ENCODE results near the gene PRKAA1. TPM values are rescaled to one million over a fixed set of nuclear protein-coding genes. Genes with fewer than 3 reads are reported as not detected.

PRKAA1 gene
- total and polyA plus RNA-seq, 2 of the 13 experiments (the other 11 are each of a cell fraction or from before 2014, with no cell fraction given) = 36.6 to 58.0 TPM

DNA sequence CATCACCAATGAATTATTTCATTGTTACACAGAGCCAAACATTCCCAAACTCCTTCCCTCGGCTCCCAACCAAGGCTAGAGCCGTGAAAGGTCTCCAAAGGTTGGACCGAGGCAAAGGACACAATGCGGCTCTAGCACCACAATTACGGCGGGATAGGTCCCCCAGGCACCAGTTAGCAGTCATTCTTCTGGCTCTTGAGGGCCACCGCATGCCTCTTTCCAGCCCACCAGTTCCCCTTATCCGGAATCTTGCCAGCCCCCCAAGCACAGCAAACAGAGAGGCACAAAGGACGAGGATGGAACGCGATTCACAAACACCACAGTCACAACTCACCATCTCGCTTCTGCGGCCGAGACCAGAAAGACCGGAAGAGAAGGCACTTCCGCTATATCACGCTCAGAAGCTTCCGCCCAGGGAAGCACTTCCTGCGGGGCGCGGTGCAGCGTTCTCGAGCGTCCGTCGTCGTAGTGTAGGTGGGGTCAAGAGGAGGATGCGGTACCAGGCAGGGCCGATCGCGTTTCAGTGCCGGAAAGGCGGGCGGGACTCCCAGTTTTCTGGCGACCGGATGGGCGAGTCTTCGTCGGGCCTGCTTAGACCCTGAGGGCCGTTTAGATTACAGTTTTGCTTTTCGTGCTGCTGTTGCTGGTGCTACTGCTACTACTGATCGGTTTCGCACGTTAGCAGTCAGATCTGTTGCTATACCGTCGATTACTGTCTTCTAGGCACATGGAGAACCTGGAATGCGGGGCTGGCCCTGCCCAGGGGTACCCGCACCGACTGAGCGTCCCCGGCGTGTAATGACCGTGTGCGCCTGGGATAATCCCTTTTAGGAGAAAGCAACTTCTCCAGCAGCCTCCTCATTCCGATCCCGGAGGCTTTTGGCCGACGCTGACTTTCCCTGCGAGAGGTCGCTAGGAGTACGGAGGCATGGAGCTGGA, 36.9 kb upstream of the PRKAA1 start, which contains the start of gene RPL37 (continued):
- TF ChIP-seq ZNF790 (CRISPR knock-in tag; IDR thresholded peaks at IDR 0.05; ENCODE audit: borderline replicate concordance) = peak; percentile 43; the same call in 1 of the 2 replicates
- peak; percentile 89 for TF ChIP-seq ZNF776 (CRISPR knock-in tag; IDR thresholded peaks at IDR 0.05)
- TF ChIP-seq ZNF777 (CRISPR knock-in tag; IDR thresholded peaks at IDR 0.05) = peak; percentile 62
- peak; percentile 100 for TF ChIP-seq POLR2AphosphoS5 (IDR thresholded peaks at IDR 0.05; ENCODE audit: low read depth, low read length)
- TF ChIP-seq ZNF44 (CRISPR knock-in tag; IDR thresholded peaks at IDR 0.05) = no peak
- TF ChIP-seq, protein P1, sequence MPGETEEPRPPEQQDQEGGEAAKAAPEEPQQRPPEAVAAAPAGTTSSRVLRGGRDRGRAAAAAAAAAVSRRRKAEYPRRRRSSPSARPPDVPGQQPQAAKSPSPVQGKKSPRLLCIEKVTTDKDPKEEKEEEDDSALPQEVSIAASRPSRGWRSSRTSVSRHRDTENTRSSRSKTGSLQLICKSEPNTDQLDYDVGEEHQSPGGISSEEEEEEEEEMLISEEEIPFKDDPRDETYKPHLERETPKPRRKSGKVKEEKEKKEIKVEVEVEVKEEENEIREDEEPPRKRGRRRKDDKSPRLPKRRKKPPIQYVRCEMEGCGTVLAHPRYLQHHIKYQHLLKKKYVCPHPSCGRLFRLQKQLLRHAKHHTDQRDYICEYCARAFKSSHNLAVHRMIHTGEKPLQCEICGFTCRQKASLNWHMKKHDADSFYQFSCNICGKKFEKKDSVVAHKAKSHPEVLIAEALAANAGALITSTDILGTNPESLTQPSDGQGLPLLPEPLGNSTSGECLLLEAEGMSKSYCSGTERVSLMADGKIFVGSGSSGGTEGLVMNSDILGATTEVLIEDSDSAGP (CRISPR knock-in tag; IDR thresholded peaks at IDR 0.05; ENCODE audit: borderline replicate concordance) = peak; percentile 97
- TF ChIP-seq NFKBIZ (CRISPR knock-in tag; IDR thresholded peaks at IDR 0.05) = 0 out of 2 replicates have a peak, but pooled peaks have one; percentile 57
- TF ChIP-seq ZNF225 (CRISPR knock-in tag; IDR thresholded peaks at IDR 0.05) = peak; percentile 88; the same call in 1 of the 2 replicates
- TF ChIP-seq ZNF20 (CRISPR knock-in tag; IDR thresholded peaks at IDR 0.05) = peak; percentile 78; the same call in 1 of the 2 replicates
- TF ChIP-seq KLF15 (CRISPR knock-in tag; IDR thresholded peaks at IDR 0.05; ENCODE audit: borderline replicate concordance) = no peak; the same call in 1 of the 2 replicates
- TF ChIP-seq ZNF224 (CRISPR knock-in tag; IDR thresholded peaks at IDR 0.05) = peak; percentile 76; the same call in 1 of the 2 replicates
- peak; percentile 97; the same call in 1 of the 2 replicates for TF ChIP-seq SMAD1 (CRISPR knock-in tag; IDR thresholded peaks at IDR 0.05; ENCODE audit: borderline replicate concordance, low read depth)
- no peak for TF ChIP-seq SP1 (IDR thresholded peaks at IDR 0.05)
- TF ChIP-seq SP1 (CRISPR knock-in tag; IDR thresholded peaks at IDR 0.05) = peak; percentile 95
- peak; percentile 22; the same call in 1 of the 2 replicates for TF ChIP-seq ZNF598 (CRISPR knock-in tag; IDR thresholded peaks at IDR 0.05; ENCODE audit: borderline replicate concordance)
- TF ChIP-seq XRCC5 (optimal IDR thresholded peaks at IDR 0.05; ENCODE audit: low read length) = peak; percentile 100
- peak; percentile 82 for TF ChIP-seq HCFC1 (IDR thresholded peaks at IDR 0.05; ENCODE audit: low read depth, low read length)
- TF ChIP-seq TOPORS (CRISPR knock-in tag; IDR thresholded peaks at IDR 0.05) = no peak
- TF ChIP-seq, protein P2, sequence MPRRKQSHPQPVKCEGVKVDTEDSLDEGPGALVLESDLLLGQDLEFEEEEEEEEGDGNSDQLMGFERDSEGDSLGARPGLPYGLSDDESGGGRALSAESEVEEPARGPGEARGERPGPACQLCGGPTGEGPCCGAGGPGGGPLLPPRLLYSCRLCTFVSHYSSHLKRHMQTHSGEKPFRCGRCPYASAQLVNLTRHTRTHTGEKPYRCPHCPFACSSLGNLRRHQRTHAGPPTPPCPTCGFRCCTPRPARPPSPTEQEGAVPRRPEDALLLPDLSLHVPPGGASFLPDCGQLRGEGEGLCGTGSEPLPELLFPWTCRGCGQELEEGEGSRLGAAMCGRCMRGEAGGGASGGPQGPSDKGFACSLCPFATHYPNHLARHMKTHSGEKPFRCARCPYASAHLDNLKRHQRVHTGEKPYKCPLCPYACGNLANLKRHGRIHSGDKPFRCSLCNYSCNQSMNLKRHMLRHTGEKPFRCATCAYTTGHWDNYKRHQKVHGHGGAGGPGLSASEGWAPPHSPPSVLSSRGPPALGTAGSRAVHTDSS (CRISPR knock-in tag; conservative IDR thresholded peaks at IDR 0.05) = no peak
- peak; percentile 93 for TF ChIP-seq MXD4 (CRISPR knock-in tag; IDR thresholded peaks at IDR 0.05)
- TF ChIP-seq NFYC (CRISPR knock-in tag; IDR thresholded peaks at IDR 0.05) = peak; percentile 39; the same call in 1 of the 2 replicates
- peak; percentile 93; the same call in 1 of the 2 replicates for TF ChIP-seq FOXC1 (CRISPR knock-in tag; IDR thresholded peaks at IDR 0.05; ENCODE audit: borderline replicate concordance)
- no peak for TF ChIP-seq NFE2L2 (IDR thresholded peaks at IDR 0.05; ENCODE audit: low read length)
- TF ChIP-seq ZZZ3 (CRISPR knock-in tag; IDR thresholded peaks at IDR 0.05; ENCODE audit: borderline replicate concordance) = peak; percentile 100
- peak; percentile 82; the same call in 2 of the 3 replicates for TF ChIP-seq MXI1 (IDR thresholded peaks at IDR 0.05; ENCODE audit: borderline replicate concordance, low read depth, low read length)
- TF ChIP-seq ZNF724P (CRISPR knock-in tag; IDR thresholded peaks at IDR 0.05; ENCODE audit: borderline replicate concordance) = no peak; the same call in 1 of the 2 replicates
- TF ChIP-seq, protein P3, sequence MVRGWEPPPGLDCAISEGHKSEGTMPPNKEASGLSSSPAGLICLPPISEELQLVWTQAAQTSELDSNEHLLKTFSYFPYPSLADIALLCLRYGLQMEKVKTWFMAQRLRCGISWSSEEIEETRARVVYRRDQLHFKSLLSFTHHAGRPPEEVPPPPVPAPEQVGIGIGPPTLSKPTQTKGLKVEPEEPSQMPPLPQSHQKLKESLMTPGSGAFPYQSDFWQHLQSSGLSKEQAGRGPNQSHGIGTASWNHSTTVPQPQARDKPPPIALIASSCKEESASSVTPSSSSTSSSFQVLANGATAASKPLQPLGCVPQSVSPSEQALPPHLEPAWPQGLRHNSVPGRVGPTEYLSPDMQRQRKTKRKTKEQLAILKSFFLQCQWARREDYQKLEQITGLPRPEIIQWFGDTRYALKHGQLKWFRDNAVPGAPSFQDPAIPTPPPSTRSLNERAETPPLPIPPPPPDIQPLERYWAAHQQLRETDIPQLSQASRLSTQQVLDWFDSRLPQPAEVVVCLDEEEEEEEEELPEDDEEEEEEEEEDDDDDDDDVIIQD (CRISPR knock-in tag; IDR thresholded peaks at IDR 0.05; ENCODE audit: low read depth) = peak; percentile 77

Data from HepG2 (cell line).